Measurements from ENCODE around the gene NPDC1.

- TF ChIP-seq CTCF (IDR thresholded peaks at IDR 0.05) (no peak), EZH2 (IDR thresholded peaks at IDR 0.05) (no peak), EZH2phosphoT487 (IDR thresholded peaks at IDR 0.05) (no peak)
Measured at GRCh38 chr9:137089232-137089947, 43.4 kb upstream of the NPDC1 start.
